OCI-LY1 (cell line): ENCODE data around the gene ELOA.
A peak's percentile ranks its signal among the peaks of the same experiment; 100 is the strongest.

ENCODE experiments used
- H2AFZ ChIP-seq: fragments of 200-600 bp; sonication (generic), shearing (Covaris generic); 2 replicates; pipeline ENCODE4 v1.6.0; 2014; ENCODE audit warnings: antibody characterized with exemption, mild to moderate bottlenecking, low read length
- H3F3A ChIP-seq: fragments of 200-600 bp; sonication (generic), shearing (Covaris generic); 2 replicates; pipeline ENCODE4 v1.6.0; 2014; ENCODE audit warnings: mild to moderate bottlenecking, antibody characterized with exemption, low read length, moderate library complexity; ENCODE audit not compliant: insufficient read depth
- H3K27ac ChIP-seq: fragments of 200-600 bp; sonication (generic); 2 replicates; pipeline ENCODE4 v1.5.1; 2014; ENCODE audit warnings: low read length, mixed run types, mild to moderate bottlenecking, low read depth; ENCODE audit not compliant: poor library complexity, severe bottlenecking
- H3K27me3 ChIP-seq: fragments of 200-600 bp; sonication (generic); 2 replicates; pipeline ENCODE4 v1.6.0; 2014; ENCODE audit warnings: antibody characterized with exemption, mild to moderate bottlenecking, low read length, moderate library complexity; ENCODE audit not compliant: insufficient read depth
- H3K36me3 ChIP-seq: fragments of 200-600 bp; sonication (generic); 2 replicates; pipeline ENCODE4 v1.6.1; 2014; ENCODE audit warnings: mild to moderate bottlenecking, antibody characterized with exemption, low read length, moderate library complexity, mixed read lengths; ENCODE audit not compliant: insufficient read depth
- H3K4me1 ChIP-seq: fragments of 200-600 bp; sonication (generic); 2 replicates; pipeline ENCODE4 v1.5.1; 2014; ENCODE audit warnings: mild to moderate bottlenecking, low read length, moderate library complexity; ENCODE audit not compliant: insufficient read depth, severe bottlenecking
- H3K4me2 ChIP-seq: fragments of 200-600 bp; sonication (generic), shearing (Covaris generic); 2 replicates; pipeline ENCODE4 v1.6.1; 2014; ENCODE audit warnings: low read length
- H3K4me3 ChIP-seq: fragments of 200-600 bp; sonication (generic); 2 replicates; pipeline ENCODE4 v1.5.1; 2014; ENCODE audit warnings: low read length, low read depth, mild to moderate bottlenecking, mixed read lengths; ENCODE audit not compliant: poor library complexity, severe bottlenecking
- H3K79me2 ChIP-seq: fragments of 200-600 bp; shearing (Covaris generic); 2 replicates; pipeline ENCODE4 v1.6.1; 2016; ENCODE audit warnings: mixed run types, low read length, mixed read lengths; ENCODE audit not compliant: insufficient read depth
- H3K9ac ChIP-seq: fragments of 200-600 bp; sonication (generic), shearing (Covaris generic); 2 replicates; pipeline ENCODE4 v1.6.1; 2014; ENCODE audit warnings: mild to moderate bottlenecking, low read length, mixed read lengths
- H3K9me2 ChIP-seq: fragments of 200-600 bp; sonication (generic), shearing (Covaris generic); 2 replicates; pipeline ENCODE4 v1.6.1; 2014; ENCODE audit warnings: low read depth, mild to moderate bottlenecking, low read length, mixed read lengths
- H3K9me3 ChIP-seq: fragments of 200-600 bp; shearing (Covaris generic); 2 replicates; pipeline ENCODE4 v1.6.1; 2014; ENCODE audit warnings: low read length, mixed read lengths
- H4K20me1 ChIP-seq: fragments of 200-600 bp; sonication (generic), shearing (Covaris generic); 2 replicates; pipeline ENCODE4 v1.6.0; 2016; ENCODE audit warnings: mild to moderate bottlenecking, low read length; ENCODE audit not compliant: insufficient read depth
- EZH2 ChIP-seq: fragments of 200-600 bp; sonication (generic), shearing (Covaris generic); IDR thresholded peaks from 2 replicates; pipeline ENCODE4 v1.8.0; 2017; ENCODE audit warnings: borderline replicate concordance, mixed run types, mild to moderate bottlenecking, antibody characterized with exemption, low read length, moderate library complexity, mixed read lengths
- TF ChIP-seq, protein P1 (sequence below): fragments of 200-600 bp; sonication (generic), shearing (Covaris generic); IDR thresholded peaks from 2 replicates; pipeline ENCODE4 v1.5.1; 2017; ENCODE audit warnings: mild to moderate bottlenecking, antibody characterized with exemption, low read length, moderate library complexity, mixed read lengths

The ELOA gene

DNA sequence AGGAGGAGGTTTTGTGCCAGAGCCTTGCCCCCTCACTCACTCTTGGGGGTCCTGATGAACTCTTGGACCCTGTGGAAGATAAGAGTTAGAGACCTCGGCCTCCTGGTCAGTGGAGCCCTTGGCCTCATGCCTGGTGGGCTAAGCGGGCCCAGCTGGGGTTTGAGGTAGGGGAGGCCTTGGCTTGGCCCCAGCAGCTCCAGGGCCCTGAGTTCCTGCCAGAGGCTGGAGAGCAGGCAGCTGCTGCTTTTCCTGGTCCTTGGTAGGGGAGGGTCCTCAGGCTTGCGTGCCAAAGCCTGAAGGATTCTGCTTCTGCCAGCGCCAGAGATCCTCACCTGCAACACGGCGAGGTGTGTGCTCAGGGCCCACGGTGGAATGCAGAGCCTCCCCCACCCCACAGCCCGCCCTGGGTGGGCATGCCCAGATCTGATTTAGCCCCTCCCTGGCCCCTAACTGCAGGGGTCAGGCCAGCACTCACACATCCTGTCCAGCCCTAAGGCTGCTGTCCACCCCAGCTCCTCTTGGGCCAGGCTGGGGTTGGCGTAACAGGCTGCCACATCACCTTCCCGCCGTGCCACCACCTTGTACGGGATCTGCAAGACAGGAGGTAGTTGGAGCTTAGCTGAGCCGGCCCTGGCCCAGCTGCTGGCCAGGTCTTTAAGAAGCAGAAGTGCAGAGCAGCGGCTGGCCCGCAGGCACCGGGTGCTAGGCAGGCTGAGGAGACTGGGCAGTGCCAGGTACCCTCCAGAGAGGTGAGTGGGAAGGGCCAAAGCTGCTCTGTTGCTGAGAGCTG, 52.6 kb downstream of the ELOA start:
- no peak overlapping the region for H2AFZ ChIP-seq
- H3K9me3 ChIP-seq, result no peaks in the 10 kb centered on the region
- no peak overlapping the region for H3K4me3 ChIP-seq
- no peaks in the 10 kb centered on the region for H4K20me1 ChIP-seq
- no peaks in the 10 kb centered on the region for H3K9me2 ChIP-seq
- no peak overlapping the region for H3K27ac ChIP-seq
- H3K36me3 ChIP-seq, result peaks cover 20% of the 10 kb centered on the region; the same call in 1 of the 2 replicates
- H3K79me2 ChIP-seq, result peaks cover 6% of the 10 kb centered on the region; the same call in 1 of the 2 replicates
- H3K4me1 ChIP-seq, result peaks cover 32% of the 10 kb centered on the region
- no peaks in the 10 kb centered on the region for H3K27me3 ChIP-seq
- H3F3A ChIP-seq, result no peaks in the 10 kb centered on the region
- no peak for TF ChIP-seq EZH2
- TF ChIP-seq, protein P1, sequence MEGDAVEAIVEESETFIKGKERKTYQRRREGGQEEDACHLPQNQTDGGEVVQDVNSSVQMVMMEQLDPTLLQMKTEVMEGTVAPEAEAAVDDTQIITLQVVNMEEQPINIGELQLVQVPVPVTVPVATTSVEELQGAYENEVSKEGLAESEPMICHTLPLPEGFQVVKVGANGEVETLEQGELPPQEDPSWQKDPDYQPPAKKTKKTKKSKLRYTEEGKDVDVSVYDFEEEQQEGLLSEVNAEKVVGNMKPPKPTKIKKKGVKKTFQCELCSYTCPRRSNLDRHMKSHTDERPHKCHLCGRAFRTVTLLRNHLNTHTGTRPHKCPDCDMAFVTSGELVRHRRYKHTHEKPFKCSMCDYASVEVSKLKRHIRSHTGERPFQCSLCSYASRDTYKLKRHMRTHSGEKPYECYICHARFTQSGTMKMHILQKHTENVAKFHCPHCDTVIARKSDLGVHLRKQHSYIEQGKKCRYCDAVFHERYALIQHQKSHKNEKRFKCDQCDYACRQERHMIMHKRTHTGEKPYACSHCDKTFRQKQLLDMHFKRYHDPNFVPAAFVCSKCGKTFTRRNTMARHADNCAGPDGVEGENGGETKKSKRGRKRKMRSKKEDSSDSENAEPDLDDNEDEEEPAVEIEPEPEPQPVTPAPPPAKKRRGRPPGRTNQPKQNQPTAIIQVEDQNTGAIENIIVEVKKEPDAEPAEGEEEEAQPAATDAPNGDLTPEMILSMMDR, result no peak
- H3K9ac ChIP-seq, result no peak overlapping the region
- H3K4me2 ChIP-seq, result no peak overlapping the region

DNA sequence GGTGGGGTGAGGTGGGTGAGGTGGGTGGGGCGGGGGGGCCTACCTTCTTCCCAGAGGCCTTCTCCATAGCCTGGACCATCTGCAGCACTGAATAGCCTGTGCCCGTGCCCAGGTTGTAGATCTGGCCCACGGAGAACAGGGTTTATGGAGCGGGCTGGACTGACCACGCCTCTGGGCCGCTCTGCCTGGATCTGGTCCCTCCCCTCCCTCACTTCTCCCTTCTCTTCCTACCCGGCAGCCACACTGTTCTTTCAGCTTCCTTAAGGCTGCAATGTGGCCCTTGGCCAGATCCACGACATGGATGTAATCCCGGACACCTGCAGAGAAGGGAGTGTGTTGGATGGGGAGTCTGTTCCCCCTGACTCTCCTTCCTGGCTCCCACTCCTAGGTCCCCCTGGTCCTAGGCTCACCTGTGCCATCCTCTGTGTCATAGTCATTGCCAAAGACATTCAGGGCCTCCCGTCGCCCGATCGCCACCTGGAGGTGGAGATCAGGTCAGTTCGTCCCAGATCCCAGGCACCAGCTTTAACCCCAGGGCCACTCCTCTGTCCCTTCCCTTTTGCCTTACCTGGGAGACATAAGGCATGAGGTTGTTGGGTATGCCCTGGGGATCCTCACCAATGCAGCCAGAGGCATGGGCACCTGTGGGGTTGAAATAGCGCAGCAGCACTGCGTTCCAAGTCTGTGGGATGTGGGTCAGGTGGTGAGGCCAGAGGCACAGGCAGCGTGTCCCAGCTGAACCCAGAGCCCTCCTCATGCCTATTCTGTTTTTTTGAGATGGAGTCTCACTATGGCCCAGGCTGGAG, 53.4 kb downstream of the ELOA start:
- H3K9ac ChIP-seq, result no peak overlapping the region
- no peaks in the 10 kb centered on the region for H3K9me3 ChIP-seq
- no peaks in the 10 kb centered on the region for H4K20me1 ChIP-seq
- no peaks in the 10 kb centered on the region for H3K27me3 ChIP-seq
- no peak for TF ChIP-seq EZH2
- TF ChIP-seq, protein P1, result peak; percentile 43; the same call in 1 of the 2 replicates
- peaks cover 36% of the 10 kb centered on the region for H3K4me1 ChIP-seq
- H3K4me2 ChIP-seq, result no peak overlapping the region
- H3K4me3 ChIP-seq, result no peak overlapping the region
- H3F3A ChIP-seq, result no peaks in the 10 kb centered on the region
- H3K27ac ChIP-seq, result no peak overlapping the region
- H3K36me3 ChIP-seq, result peaks cover 20% of the 10 kb centered on the region; the same call in 1 of the 2 replicates
- no peak overlapping the region for H2AFZ ChIP-seq
- H3K9me2 ChIP-seq, result no peaks in the 10 kb centered on the region
- H3K79me2 ChIP-seq, result peaks cover 2% of the 10 kb centered on the region; the same call in 1 of the 2 replicates

DNA sequence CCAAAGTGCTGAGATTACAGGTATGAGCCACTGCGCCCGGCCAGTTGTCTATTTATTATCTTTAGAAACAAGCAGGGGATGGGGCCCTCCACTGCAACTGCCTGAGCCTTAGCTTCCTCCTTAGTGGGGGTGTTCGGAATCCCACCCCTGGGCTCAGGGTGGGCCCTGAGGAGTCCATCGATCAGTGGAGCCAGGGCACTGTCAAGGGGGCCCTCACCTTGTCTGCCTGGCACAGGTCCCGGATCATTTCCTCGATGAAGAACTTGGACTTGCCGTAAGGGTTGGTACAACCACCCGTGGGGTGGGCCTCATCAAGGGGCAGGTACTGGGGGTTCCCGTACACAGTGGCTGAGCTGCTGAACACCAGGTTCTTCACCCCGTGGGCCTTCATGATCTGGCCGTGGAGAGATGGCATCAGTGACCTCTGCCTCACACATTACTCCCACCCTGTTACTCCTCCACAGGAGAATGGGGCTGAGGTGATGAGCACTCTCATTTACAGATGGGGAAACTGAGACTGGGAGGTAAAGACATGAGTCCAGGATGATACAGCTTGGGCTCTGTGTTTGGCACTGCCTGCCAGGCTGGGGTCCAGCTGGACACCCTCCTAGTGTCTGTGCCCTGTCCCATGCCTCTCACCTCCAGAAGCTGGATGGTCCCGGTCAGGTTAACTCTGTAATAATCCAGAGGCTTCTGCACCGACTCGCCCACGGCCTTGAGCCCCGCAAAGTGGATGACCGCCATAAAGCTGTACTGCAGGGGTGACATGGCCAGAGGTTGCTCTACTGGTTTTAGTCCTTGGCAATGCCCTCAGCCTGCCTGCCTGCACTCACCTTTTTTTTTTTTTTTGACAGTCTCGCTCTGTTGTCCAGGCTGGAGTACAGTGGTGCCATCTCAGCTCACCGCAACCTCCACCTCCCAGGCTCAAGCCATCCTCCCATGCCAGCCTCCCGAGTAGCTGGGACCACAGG, 54.5 kb downstream of the ELOA start:
- Histone ChIP-seq H2AFZ (no peak overlapping the region), H3K36me3 (peaks cover 20% of the 10 kb centered on the region; the same call in 1 of the 2 replicates), H3K9me2 (no peaks in the 10 kb centered on the region), H4K20me1 (no peaks in the 10 kb centered on the region), H3K4me1 (peaks cover 26% of the 10 kb centered on the region), H3K79me2 (no peaks in the 10 kb centered on the region), H3K9me3 (no peaks in the 10 kb centered on the region), H3F3A (no peaks in the 10 kb centered on the region), H3K27ac (no peak overlapping the region), H3K27me3 (no peaks in the 10 kb centered on the region), H3K9ac (no peak overlapping the region), H3K4me3 (no peak overlapping the region), H3K4me2 (no peak overlapping the region)
- TF ChIP-seq, protein P1, result no peak
- TF ChIP-seq EZH2, result no peak
